Measurements from ENCODE around the gene CDH19. TPM values are rescaled to one million over a fixed set of nuclear protein-coding genes. Genes with fewer than 3 reads are reported as not detected.

Gene CDH19, protein sequence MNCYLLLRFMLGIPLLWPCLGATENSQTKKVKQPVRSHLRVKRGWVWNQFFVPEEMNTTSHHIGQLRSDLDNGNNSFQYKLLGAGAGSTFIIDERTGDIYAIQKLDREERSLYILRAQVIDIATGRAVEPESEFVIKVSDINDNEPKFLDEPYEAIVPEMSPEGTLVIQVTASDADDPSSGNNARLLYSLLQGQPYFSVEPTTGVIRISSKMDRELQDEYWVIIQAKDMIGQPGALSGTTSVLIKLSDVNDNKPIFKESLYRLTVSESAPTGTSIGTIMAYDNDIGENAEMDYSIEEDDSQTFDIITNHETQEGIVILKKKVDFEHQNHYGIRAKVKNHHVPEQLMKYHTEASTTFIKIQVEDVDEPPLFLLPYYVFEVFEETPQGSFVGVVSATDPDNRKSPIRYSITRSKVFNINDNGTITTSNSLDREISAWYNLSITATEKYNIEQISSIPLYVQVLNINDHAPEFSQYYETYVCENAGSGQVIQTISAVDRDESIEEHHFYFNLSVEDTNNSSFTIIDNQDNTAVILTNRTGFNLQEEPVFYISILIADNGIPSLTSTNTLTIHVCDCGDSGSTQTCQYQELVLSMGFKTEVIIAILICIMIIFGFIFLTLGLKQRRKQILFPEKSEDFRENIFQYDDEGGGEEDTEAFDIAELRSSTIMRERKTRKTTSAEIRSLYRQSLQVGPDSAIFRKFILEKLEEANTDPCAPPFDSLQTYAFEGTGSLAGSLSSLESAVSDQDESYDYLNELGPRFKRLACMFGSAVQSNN
- polyA plus RNA-seq = not detected

DNA sequence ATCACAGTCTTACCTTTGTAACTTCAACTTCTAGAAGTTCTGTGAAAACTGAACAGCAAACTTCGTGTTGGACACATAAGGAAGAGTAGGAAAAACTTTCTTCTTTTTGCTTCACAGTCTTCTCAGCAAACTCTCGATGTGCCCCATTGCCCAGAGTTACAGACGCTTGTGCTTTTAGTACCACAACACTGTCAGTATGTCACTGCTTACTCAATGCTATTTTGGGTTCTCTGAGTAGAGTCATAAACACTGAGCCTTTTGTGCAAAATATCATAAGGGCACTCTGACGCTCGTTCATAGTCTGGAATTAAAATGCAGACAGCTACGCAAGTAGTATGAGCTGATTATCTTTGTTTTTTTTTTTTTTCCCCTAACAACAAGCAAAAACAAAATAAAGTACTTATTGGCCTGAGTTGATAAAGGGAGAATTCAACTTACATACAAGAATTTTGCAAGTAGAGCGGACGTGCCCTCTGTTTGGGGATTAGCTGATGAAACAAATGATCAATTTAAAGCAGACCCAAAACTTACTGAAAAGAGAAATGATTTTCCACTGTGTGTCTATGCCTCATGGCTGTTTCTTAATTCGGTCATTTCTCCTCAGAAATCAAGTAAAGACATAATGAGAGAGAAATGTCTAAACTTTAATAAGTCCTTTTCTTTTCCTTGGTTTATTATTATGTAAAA lies at the start of gene CDH19:
CDH19 (minus strand) TSS at position 150 of the 687 bp plus-strand sequence. CDS start 31,886 bp downstream, outside the sequence.
- Mint-ChIP-seq H3K36me3 (no peaks in the 10 kb centered on the region), H3K4me1 (no peaks in the 10 kb centered on the region), H3K27ac (no peak within 1 kb of the TSS), H3K9me3 (peaks cover 2% of the 10 kb centered on the region in 3 donors), H3K4me3 (no peak within 1 kb of the TSS), H3K27me3 (no peaks in the 10 kb centered on the region)

DNA sequence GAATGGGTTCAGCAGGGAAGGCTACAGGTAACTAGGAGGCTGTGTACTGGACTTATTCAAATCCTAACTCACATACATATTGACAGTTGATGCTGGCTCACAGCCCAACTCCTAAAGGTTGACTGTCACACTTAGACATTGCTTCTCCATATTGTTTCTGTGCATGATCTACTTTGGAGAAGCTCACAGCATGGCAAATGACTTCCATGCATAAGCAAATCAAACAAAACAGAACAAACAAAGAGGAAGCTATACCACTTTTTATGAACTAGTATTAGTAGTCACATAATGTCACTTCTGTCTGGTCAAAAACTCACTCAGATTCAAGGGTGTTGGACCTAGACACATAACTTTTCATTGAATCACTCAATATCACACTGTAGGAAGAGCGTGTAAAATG lies 43.8 kb upstream of the CDH19 start:
- no peaks in the 10 kb centered on the region for H3K36me3 Mint-ChIP-seq
- no peak overlapping the region for H3K4me3 Mint-ChIP-seq
- no peaks in the 10 kb centered on the region for H3K27me3 Mint-ChIP-seq
- H3K9me3 Mint-ChIP-seq = peaks cover 3 to 4% (median 3%) of the 10 kb centered on the region in 3 donors
- no peaks in the 10 kb centered on the region for H3K4me1 Mint-ChIP-seq
- H3K27ac Mint-ChIP-seq = no peak overlapping the region

DNA sequence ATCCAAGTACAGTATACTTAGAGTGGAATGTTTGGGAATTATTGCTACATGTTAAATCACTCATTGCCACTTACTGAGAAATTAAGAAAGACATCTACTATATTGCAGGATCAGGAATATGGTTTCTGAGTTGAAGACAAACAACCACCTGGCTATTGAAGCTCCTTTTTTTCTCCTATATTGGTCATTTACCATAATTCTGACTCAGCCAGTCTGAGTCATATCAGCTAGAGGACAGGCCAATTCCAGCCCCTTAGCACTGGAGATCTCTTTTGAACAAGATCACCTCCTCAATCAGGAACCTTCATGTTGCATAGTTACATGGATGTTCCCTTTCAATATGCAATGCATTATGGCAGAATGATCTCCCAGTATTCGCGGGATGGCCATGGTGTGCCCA lies 42.7 kb upstream of the CDH19 start:
- H3K27ac Mint-ChIP-seq = no peak overlapping the region
- H3K4me3 Mint-ChIP-seq = no peak overlapping the region
- no peaks in the 10 kb centered on the region for H3K27me3 Mint-ChIP-seq
- no peaks in the 10 kb centered on the region for H3K36me3 Mint-ChIP-seq
- H3K9me3 Mint-ChIP-seq = peaks cover 3 to 4% (median 3%) of the 10 kb centered on the region in 3 donors
- no peaks in the 10 kb centered on the region for H3K4me1 Mint-ChIP-seq

DNA sequence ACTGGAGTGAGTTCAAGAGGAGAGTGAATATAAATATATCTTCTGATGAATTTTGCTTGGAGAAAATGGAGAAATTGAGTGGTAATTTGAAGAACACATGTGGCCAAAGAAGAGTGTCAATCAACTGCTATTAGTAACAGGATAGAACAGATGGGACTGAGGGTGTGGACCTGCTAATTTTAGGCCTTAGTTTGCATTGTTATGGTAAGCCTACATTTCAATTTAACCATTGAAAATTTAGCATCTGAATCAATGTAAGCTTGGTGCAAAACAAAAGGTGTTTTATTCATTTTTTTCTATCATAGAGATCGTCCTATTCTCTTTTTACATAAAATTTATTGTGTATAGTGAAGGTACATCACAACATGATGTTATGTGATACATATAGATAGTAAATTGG lies 42.1 kb upstream of the CDH19 start:
- no peaks in the 10 kb centered on the region for H3K4me1 Mint-ChIP-seq
- no peaks in the 10 kb centered on the region for H3K27me3 Mint-ChIP-seq
- H3K4me3 Mint-ChIP-seq = no peak overlapping the region
- peaks cover 3 to 5% (median 3%) of the 10 kb centered on the region in 3 donors for H3K9me3 Mint-ChIP-seq
- H3K27ac Mint-ChIP-seq = no peak overlapping the region
- no peaks in the 10 kb centered on the region for H3K36me3 Mint-ChIP-seq

DNA sequence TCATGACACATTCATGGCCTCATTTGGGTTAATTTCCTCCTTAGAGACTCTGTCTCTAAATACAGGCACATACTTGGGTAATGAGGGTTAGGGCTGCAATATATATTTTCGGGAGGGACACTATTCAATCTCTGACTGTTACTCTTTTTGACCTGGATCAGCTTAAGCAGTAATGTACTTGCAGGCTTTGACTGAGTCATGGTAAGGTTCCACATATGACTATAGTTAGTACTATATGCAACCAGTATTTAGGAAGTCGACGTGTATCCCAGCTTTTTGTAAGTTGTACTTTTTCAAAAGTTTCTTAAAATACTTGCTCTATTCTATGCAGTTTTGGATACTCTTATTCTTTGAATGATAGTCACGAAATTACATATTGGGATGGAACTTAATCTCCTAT lies 37.2 kb upstream of the CDH19 start:
- Mint-ChIP-seq H3K9me3 (peaks cover 3 to 8% (median 4%) of the 10 kb centered on the region in 3 donors), H3K4me3 (no peak overlapping the region)

DNA sequence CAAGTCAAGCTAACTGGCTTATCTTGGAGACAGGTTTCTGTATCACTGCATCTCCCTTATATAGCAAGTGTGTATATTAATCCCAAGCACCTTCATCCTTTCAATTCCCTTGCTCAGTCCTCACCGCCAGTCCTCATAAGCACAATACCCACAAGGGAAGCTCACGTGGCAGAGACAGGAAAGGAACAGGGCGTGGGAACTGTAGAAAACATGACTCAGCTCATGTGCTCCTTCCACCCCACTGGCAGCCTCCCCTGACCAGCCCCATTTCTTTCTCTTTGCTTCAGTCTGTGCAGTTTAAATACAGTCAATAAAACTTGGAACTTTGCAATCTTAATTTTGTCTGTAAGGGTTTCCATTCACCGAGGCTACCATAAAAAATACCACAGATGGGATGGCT lies 36.5 kb upstream of the CDH19 start:
- no peaks in the 10 kb centered on the region for H3K27me3 Mint-ChIP-seq
- H3K9me3 Mint-ChIP-seq = peaks cover 3 to 8% (median 6%) of the 10 kb centered on the region in 3 donors
- H3K4me3 Mint-ChIP-seq = no peak overlapping the region
- no peak overlapping the region for H3K27ac Mint-ChIP-seq
- H3K36me3 Mint-ChIP-seq = no peaks in the 10 kb centered on the region
- no peaks in the 10 kb centered on the region for H3K4me1 Mint-ChIP-seq

More for the DNA sequence above, 37.2 kb upstream of the CDH19 start:
- H3K36me3 Mint-ChIP-seq = no peaks in the 10 kb centered on the region
- H3K4me1 Mint-ChIP-seq = no peaks in the 10 kb centered on the region
- no peaks in the 10 kb centered on the region for H3K27me3 Mint-ChIP-seq
- no peak overlapping the region for H3K27ac Mint-ChIP-seq

DNA sequence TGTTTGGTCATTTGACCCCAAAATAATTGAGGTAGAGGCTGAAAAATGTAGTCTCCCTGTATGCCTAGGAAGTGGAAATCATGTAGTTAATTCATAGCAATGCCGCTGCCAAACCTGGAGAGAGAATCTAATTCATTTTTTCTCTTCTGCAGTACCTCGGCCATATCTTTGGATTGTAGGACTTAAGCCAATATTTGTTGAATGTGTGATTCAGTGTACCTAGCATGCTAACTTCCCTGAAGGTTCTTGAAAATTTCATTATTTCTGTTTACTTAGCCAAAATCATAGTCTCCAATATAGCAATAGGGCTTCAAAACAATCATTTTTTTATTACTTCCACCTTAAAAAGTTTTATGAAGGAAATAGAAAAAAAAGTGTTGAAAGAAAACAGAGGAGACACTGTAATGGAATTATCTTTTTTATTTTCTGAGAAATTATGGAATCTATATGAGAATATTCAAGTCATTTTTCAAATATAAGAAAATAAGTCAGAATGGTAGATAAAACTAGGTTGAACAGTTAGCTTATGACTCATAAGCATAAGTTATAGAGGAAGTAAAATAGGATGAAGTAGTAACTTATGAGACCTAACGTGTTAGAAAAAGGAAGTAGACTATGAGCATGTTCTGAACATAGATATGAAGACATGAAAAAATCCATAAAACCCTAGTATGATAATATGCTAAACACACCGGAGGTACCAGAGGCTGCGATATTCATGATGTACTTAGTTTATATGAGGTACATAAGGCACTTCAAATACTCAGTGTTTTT lies 35.2 kb upstream of the CDH19 start:
- Mint-ChIP-seq H3K27ac (no peak overlapping the region), H3K27me3 (no peaks in the 10 kb centered on the region), H3K9me3 (peaks cover 3 to 6% (median 6%) of the 10 kb centered on the region in 3 donors), H3K4me3 (no peak overlapping the region), H3K4me1 (no peaks in the 10 kb centered on the region), H3K36me3 (no peaks in the 10 kb centered on the region)

DNA sequence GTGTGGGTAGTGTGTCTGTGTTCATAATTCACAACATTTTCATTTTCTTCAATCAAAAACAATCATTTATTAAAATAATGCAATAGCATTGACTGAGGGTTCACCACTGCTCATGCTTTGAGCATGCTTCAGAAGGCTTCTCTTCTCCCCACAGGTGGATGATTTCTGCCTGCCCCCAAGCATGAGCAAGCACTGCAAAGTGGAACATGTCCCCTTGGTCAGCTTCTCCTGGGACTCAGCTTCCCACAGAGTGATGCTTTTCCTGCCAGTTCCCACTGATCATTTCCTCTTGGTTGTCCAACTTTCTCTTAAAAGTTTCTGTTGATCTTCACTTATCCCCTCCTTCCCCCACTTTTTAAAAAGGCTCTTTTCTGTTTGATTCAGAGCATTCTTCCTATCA lies 31.5 kb upstream of the CDH19 start:
- H3K36me3 Mint-ChIP-seq = no peaks in the 10 kb centered on the region
- peaks cover 1 to 4% (median 3%) of the 10 kb centered on the region in 3 donors for H3K9me3 Mint-ChIP-seq
- H3K4me1 Mint-ChIP-seq = no peaks in the 10 kb centered on the region
- no peaks in the 10 kb centered on the region for H3K27me3 Mint-ChIP-seq
- H3K27ac Mint-ChIP-seq = no peak overlapping the region
- no peak overlapping the region for H3K4me3 Mint-ChIP-seq

DNA sequence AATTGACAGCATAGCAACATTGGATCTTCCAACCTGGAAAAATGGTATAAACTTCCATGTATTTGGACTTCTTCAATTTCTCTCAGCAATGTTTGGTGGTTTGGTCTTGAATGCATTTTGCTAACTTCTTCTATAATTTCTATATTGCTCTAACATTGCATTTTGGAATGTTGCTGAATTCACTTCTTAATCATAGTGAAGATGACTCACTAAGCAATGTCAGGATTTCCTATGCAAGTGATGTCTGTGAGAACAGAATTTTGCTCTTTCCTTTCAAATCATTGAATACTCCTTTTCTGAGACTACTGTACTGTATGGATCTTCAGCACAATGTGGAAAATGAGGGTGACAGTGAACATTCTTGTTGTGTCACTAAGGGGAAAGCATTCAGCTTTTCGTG lies 28.9 kb upstream of the CDH19 start:
- Mint-ChIP-seq H3K27me3 (no peaks in the 10 kb centered on the region), H3K36me3 (no peaks in the 10 kb centered on the region), H3K9me3 (peaks cover 1 to 7% (median 7%) of the 10 kb centered on the region in 3 donors), H3K4me3 (no peak overlapping the region), H3K27ac (no peak overlapping the region), H3K4me1 (no peaks in the 10 kb centered on the region)

DNA sequence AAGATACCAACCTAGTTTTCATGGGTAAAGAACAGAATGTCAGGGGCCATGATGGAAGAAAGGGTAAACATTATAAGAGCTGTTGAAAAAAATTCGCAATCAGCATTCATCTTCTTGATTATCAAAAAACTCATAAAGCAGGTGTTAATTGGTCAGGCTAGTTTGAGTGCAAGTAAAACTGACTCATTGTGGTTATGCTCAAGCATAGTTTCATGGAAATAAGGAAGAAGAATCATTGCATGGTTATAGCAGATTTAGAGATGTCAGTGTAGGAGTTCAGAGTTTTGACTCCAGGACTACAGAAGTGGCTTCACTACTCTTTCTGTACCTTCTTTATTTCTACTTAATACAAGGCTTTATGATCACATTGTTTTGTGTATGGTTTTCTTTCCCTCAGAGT lies 26.9 kb upstream of the CDH19 start:
- peaks cover 0 to 5% (median 4%) of the 10 kb centered on the region in 3 donors for H3K9me3 Mint-ChIP-seq

DNA sequence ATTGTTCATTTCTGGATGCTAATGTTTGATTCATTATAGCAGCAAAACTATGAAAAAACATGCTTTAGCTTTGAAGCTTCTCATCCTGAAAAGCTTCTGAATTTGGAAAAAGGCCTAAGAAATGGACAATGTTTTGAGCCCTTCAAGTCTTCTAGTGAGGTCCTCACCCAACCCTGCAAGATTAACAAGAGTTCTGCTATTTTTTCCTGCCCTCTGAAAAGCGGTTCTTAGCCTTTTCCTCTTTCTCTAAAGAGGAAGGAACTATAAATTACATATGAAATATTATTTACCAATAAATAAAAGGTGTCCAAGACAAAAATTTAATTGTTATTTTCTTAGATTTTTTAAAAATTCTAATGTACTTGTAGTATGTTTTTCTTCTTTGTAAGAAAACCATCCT lies 19.9 kb upstream of the CDH19 start:
- Mint-ChIP-seq H3K9me3 (peaks cover 1 to 8% (median 6%) of the 10 kb centered on the region in 3 donors), H3K27ac (no peak overlapping the region), H3K4me3 (no peak overlapping the region), H3K27me3 (no peaks in the 10 kb centered on the region), H3K4me1 (no peaks in the 10 kb centered on the region), H3K36me3 (no peaks in the 10 kb centered on the region)

More for the DNA sequence above, 26.9 kb upstream of the CDH19 start:
- no peaks in the 10 kb centered on the region for H3K27me3 Mint-ChIP-seq
- no peak overlapping the region for H3K27ac Mint-ChIP-seq
- no peaks in the 10 kb centered on the region for H3K4me1 Mint-ChIP-seq
- H3K36me3 Mint-ChIP-seq = no peaks in the 10 kb centered on the region
- no peak overlapping the region for H3K4me3 Mint-ChIP-seq

DNA sequence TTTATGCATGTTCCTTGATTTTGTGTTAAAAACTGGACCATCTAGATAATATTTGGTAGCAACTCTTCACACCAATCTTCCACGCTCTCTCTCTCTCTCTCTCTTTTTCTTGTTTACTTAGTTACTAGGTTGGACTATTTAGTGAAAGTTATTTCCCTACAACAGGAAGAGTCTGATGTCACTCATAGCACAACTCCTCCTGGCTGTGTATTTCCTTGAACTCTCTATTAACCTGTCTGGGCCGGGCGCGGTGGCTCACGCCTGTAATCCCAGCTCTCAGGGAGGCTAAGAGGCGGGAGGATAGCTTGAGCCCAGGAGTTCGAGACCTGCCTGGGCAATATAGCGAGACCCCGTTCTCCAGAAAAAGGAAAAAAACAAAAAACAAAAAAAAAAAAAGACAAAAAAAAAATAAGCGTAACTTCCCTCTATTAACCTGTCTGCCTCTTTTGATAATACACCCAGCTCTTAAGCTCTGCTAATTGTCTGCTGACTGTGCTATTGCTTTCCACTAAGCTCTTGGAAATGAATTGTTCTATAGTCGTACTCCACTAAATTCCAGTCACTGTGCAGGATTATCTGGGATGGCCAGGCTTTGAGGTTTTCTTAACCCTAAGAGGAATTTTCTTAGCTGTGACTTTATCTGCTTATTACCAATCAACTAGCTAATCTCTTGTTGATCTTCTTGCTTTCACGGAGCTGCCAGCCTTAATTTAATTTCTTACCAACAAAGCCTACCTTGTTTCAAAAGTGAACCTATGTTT lies 18.1 kb upstream of the CDH19 start:
- no peaks in the 10 kb centered on the region for H3K27me3 Mint-ChIP-seq
- H3K4me1 Mint-ChIP-seq = no peaks in the 10 kb centered on the region
- H3K9me3 Mint-ChIP-seq = peaks cover 1 to 9% (median 2%) of the 10 kb centered on the region in 3 donors
- H3K4me3 Mint-ChIP-seq = no peak overlapping the region
- no peaks in the 10 kb centered on the region for H3K36me3 Mint-ChIP-seq
- H3K27ac Mint-ChIP-seq = no peak overlapping the region

DNA sequence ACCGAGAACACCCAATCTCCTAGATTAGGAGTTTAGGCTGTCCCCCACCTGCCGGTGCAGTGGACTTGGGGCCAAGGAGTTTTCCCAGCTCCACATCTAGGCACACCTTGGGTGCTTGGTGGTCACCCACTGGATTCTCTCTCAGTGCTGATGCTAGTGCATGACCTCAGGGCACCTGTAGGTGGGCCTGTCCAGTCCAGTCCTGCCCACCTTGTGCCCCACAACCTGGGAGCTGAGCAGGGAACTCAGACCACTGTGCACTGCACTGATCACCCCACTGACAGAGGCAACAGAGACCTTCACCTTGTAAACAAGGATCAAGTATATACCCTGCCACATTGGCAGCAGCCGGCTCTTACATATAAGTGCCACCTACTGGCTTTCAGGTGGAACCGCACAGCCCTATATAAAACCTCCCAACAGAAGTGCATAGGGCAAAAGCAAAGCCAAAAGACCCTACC lies 12.7 kb upstream of the CDH19 start:
- H3K27me3 Mint-ChIP-seq = no peaks in the 10 kb centered on the region
- no peaks in the 10 kb centered on the region for H3K4me1 Mint-ChIP-seq
- H3K27ac Mint-ChIP-seq = no peak overlapping the region
- H3K9me3 Mint-ChIP-seq = peaks cover 1 to 4% (median 2%) of the 10 kb centered on the region in 3 donors
- no peak overlapping the region for H3K4me3 Mint-ChIP-seq
- no peaks in the 10 kb centered on the region for H3K36me3 Mint-ChIP-seq

DNA sequence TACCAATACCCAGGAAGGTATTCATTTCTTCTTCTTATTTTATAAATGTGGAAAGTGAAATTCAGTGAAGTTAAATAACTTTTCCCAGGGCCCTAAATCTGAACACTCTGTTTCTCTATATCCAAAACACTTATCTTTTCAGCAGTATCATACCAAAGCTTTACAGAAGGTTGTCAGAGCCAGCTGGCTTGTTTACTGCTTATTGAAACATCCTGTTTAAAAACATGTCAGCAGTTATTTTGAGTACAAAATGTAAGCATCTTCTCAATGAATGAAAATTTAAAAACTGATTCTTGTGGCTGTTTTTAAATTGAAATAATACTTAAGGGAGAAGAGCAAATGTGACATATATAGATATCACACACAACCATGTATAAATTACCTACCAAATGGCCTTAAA lies 11.3 kb upstream of the CDH19 start:
- H3K36me3 Mint-ChIP-seq = no peaks in the 10 kb centered on the region
- no peaks in the 10 kb centered on the region for H3K27me3 Mint-ChIP-seq
- peaks cover 1 to 4% (median 2%) of the 10 kb centered on the region in 3 donors for H3K9me3 Mint-ChIP-seq
- H3K4me3 Mint-ChIP-seq = no peak overlapping the region
- H3K4me1 Mint-ChIP-seq = no peaks in the 10 kb centered on the region
- no peak overlapping the region for H3K27ac Mint-ChIP-seq

Measured in IgD-negative memory B cell (primary cell).